Smooth muscle cell of the brain vasculature (primary cell): ENCODE measurements around the gene BLVRA.

ENCODE experiments used
- DNase-seq: peaks from one replicate; pipeline ENCODE4 v3.0.0-alpha.2; 2012; ENCODE audit warnings: low read depth, low spot score

BLVRA gene

DNA sequence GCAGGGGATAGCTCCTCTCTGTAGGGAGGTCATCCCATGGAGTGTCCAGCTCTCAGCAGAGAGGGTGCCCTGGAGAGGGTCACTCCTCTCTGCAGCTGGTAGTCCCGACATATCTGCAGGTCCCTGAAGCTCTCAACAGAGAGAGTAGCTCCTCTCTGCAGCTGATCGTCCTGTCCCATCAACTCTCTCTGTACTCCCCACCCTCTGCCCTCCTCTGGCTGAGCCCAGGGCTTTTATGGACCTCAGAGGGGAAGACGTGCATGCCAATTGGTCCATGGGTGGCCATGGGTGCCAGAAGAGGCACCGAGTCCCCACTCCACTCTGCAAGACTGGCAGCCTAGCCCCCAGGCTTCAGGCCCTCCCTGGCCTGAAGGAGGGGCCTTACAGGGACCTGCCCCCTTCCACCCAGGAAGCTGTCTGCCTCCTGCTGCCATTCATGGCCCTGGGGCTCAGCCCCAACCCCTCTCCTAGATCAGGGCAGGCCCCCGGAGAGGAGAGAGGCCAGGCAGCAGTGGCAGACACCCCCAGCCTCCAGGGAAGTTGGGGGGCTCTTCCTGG, 9.0 kb upstream of the BLVRA start:
- no peak for DNase-seq

DNA sequence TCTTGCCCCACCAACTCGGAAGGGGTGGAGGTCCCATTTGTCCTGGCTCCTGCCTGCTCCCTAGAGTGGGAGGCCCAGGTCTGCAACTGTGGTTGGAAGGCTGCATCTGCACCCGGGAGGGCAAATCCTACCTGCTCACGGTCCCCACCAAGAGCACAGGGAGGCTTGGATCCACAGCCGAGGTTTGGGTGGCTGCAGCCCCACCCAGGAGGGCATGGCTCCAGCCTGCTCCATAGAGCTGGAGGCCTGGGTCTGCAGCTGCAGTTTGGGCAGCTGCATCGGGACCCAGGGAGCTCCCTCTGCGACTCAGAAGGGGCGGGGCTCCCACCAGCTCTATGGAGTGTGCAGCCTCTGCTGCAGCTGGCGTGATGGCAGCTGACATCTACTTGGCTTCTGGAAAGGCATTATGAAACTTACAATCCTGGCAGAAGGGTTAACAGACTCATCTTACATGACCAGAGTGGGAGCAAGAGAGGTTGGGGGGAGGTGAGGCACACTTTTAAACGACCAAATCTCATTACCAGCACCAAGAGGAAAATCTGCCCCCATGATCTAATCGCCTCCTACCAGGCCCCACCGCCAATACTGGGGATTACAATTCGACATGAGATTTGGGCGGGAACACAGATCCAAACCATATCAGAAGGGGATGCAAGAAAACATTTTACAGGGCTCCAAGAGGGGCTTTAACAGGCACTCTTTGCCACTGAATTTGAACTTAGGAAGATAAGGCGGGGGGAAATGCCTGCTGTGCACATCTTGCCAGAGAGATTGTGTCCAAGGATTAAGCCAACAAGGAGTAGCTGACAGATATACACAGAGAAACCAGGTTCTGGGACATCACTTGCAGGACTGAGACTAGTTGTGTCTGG, 8.2 kb upstream of the BLVRA start:
- no peak for DNase-seq

DNA sequence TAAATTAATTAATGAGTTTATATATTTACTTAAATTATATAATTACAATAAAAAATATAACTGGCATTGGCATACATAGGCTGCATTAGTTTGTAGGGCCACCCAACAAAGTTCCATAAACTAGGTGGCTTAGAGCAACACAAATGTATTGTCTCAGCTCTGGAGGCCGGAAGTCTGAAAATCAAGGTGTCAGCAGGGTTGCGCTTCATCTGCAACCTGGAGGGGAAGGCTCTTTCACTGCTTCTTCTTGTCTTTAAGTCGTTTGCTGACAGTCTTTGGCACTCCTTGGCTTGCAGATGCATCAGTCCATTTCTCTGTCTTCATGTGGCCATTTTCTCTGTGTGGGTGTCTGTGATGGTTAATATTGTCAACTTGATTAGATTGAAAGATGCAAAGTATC, 6.1 kb upstream of the BLVRA start:
- DNase-seq = no peak

DNA sequence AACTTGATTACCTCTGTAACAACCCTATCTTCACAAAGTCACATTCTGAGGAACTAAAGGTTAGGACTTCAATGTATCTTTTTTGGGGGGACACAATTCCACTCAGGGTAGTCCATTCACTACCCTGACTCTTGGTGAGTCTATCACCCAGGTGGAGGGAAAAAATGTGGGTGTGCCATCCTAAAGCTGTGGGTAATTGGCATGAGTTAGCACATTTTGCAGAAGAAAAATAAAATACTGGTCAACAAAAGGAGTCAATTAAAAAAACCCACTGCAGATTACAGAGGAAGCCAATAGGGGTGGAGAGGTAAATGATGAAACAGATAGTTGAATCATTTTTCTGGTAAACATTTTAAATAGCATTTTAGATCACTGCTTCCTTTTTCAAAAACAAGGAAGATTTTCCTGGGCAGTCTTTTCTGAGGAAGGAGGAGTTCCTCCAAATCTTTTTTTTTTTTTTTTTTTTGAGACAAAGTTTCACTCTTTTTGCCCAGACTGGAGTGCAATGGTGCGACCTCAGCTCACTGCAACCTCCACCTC, 5.1 kb upstream of the BLVRA start:
- no peak for DNase-seq

DNA sequence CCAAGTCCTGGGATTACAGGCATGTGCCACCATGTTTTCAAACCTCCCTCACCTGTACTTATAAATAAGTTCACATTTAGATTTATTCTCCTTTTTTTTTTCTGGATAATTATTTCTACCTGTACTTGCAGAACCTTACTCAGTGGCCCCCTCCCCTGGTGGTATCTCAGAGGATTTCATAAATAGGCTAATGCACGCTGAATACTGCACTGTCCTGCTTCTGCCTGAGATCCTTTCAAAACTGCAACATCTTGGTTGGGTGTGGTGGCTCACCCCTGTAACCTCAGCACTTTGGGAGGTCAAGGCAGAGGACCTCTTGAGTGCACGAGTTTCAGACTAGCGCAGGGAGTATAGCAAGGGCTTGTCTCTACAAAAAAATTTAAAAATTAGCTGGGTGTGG, 4.6 kb upstream of the BLVRA start:
- no peak for DNase-seq

DNA sequence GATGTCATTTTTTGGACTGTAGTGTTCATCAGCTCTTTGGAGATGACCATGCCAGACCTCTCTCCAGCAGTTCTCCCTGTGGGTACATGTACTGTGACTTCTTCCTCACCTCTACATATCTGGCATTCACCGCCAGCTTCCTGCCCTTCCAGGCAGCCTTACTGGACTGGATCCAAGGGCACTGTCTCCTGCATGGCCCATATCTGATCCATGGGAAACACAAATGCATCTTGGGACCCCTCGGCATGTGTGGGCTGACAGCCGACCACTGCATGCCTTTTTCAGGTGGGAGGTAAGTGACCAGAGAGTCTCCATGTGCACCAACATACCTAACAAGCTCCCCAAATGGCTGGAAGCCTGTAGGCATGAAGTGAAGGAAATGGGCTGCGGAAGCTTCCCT, 3.9 kb upstream of the BLVRA start:
- DNase-seq = no peak

DNA sequence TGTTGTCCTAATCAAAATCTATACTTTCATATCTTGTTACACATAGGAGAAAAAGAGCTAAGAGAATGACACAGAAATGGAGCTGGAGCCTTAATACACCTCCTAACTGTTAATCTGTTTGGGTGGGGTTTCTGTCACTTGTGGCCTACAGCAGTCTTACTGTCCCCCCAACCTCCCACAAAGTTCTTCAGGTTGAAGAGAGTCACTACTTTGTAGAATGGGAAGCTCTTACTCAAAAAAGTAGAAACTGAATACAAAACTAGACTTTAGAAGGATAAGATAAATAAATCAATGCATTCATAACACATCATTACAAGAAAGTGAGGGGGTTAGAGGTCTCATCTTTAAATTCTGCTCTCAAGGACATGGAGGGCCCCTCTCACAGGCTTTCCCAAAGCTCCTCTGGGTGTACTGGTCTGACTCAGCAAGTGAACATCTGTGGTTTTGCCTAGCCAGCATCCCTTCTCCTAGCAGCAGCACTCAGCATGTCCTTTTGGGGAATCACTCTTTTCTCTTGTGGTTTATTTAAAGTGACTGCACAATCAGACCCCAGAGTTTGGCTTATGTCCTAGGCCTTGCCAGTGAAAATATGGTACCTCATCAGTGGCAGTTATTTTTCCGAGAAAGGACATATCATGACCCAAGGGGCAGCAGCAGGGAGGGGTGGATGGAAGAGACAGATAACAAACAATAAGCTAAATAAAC, 2.0 kb upstream of the BLVRA start:
- peak; percentile 41 for DNase-seq

DNA sequence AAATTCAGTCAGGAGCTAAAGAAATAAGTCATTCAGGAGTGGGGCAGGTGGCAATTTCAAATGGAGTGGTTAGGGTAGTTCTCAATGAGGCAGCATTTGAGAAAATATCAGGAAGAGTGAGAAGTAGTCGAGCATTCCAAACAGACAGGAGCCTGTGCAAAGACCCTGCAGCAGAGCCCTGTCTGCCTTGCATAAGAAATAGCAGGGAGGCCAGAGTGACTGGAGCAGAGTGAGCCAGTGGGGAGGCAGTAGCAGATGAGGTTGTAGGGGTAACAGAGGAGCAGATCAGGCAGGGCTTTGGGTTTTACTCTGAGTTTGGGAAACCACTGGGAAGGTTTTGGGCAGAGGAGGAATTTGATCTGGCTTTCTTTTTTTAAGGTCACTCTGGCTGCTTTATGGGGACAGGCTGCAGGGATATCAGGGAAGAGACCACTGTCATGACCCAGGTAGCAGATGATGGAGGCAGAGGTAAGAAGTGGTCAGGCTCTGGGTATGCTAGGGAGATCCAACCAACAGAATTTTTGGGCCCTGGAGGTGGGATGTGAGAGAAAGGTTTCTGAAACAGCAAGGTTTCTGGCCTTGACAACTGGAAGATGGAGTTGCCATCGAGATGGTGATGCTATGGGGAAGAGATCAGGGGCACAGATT, 1.3 kb upstream of the BLVRA start:
- DNase-seq = no peak

DNA sequence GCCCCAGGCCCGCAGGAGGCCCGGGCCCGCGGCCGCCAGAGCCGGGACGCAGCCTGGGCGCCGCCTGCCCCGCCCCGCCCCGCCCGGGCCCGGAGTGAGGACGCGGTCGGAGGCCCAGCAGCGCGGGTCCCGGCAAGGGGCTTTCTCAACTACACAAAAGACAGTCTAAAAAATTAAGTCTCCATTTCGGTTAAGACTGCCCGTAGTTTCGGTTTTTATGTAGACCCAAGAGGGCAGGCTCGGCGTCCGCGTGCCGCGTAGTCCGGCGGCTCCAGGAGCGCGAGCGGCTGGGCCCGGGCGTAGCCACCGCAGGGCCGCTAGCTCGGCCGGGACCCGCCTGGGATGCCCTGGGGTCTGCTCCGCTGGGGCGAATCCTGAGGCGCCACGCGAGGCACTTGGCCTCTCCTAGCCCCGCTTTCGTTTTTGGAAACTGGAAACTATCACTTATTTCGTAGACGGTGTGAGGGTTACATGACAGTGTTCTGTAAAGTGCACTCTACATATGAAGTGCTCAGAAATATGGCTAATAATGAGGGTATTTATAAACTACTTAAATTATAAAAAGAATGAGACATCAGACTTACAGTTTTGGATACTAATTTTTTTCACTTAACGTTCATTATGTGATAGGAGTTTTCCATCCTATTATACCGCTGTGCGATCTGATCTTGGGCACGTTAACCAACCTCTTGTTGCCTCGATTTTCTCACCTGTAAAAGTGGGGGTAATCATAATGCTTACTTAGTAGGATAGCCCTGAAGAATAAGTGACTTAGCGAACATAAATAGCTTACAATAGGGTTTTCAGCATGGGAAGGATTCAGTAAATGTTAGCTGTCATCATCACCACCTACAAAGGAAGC, 573 bp downstream of the BLVRA start:
- no peak for DNase-seq

DNA sequence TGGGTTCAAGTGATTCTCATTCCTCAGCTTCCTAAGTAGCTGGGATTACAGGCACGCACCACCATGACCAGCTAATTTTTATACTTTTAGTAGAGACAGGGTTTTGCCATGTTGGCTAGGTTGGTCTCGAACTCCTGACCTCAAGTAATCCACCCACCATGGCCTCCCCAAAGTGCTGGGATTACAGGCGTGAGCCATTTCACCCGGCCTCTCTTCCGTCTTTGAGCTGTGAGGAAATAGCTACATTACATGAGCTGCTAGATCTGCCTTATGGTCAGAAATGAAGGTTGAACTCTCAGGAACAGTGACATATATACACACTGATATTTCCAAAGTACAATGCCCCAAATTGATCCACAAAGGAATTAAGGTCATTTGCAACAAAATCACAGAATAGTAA, 2.4 kb downstream of the BLVRA start:
- no peak for DNase-seq

DNA sequence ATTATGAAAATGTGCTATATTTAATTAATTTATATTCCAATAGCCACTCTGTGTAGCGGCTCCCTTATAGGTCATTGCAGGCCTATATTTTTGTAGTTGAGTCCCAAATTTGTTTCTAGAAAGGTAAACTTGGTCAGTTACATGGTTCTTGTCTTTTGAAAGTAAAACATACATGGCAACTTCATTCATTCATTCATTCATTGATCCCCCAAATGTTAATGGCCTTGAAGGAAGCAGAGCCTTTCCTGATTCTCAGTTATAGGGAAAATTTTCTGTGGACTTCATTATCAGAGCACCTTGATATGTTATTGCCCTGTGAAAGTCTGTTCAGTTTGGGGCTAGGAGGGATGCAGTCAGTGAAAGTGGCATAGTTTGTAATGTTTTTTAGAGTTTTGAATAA, 2.9 kb downstream of the BLVRA start:
- no peak for DNase-seq

DNA sequence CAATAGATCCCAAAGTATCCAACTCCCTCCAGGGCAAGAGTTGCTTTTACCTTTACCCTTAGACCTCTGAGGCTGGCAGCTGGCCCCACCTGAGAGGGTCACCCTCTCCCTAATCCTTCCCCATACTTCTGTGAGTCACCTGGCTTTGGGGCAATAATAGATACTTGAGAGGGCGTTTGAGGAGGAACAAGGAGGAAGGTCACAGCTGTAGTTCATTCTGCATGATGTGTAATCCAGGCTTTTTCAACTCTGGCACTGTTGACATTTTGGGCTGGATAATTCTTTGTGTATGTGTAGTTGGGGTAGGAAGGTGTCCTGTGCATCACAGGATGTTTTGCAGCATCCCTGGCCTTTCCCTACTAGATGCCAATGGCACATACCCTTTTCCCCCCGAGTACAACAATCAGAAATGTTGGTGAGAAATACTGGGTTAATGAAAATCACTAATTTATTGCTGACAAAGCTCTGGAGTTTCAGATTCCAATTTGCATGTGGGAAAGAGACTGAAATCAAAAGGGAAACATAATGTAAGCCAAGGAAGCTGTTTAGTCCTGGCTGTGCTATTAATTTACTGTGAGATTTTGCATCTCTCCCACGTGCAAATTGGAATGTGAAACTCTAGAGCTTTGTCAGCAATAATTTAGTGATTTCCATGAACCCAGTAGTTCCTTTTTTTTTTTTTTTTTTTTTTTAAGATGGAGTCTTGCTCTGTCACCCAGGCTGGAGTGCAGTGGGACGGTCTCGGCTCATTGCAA, 3.6 kb downstream of the BLVRA start:
- no peak for DNase-seq

DNA sequence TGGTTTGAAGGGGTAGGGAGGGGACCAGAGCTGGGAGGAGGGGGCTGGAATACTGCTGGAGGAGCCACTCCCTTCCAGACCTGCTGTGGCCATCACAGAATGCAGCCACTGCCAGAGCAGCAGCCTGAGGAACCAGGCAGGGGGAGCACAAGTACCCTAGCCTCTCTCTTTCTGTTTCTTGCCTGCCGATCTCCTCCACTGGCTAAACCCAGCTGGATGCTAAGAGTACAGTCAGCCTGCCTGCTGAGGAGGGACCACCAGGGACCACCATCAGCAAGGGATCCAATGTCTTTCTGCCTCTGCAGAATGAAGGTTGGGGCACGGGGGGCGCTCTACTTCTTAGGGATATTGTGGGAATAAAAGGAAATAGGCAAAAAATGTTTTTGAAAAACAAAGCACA, 4.7 kb downstream of the BLVRA start:
- no peak for DNase-seq

DNA sequence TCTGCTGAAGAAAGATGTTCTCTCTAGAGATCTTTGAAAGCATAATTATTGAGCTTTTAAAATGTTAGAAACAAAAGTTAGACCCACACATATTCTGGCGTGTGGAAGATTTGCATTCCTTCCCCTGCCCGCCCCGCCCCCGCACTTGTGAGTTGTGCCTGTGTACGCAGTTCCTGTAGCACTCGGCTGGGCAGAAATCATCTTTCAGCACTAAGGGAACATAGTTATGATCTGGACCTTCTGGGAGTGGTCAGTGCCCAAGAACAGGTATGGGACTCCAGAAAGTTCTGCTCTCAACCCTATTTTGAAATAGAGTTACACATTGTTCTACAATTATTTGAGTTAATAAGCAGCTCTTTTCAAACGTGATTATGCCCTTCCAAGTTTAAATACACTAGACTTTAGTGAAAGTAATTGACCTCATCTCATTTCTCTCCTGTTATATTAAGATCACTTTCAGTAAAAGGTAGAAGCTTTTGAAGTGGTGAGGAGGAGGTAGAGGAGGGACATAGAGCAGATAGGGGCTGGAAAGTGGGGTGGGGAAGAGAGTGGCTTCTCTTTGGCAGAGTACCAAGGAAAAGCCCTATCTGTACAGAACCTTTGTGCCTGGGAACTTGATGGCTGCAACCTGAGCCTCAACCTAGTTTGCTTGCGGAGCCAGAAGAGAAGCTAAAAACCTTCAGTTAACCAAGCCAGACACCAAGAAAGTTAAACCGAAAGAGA, 5.7 kb downstream of the BLVRA start:
- no peak for DNase-seq

DNA sequence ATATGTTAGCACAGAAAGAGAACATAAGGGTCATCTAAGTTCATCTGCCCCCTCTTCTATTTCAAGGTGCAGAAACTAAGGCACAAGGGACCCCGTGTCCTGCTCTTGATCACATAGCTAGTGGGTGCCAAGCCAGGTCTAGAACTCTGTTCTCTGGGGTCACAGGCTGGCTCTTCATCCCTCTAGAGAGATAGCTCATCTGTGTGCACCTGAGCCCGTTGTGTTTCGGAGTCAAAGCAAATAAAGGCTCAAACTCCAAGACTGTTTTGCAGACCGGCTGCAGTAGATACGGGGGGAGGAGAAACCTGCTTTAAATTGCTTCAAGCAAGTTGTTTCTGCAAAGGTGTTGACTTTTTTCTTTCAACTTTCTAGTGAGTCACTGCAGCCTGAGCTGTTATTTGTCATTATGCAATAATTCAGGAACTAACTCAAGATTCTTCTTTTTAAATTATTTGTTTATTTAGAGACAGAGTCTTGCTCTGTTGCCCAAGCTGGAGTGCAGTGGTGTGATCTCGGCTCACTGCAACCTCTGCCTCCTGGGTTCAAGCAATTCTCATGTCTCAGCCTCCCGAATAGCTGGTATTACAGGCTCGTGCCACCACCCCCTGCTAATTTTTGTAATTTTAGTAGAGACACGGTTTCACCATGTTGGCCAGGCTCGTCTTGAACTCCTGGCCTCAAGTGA, 6.5 kb downstream of the BLVRA start:
- DNase-seq = no peak

DNA sequence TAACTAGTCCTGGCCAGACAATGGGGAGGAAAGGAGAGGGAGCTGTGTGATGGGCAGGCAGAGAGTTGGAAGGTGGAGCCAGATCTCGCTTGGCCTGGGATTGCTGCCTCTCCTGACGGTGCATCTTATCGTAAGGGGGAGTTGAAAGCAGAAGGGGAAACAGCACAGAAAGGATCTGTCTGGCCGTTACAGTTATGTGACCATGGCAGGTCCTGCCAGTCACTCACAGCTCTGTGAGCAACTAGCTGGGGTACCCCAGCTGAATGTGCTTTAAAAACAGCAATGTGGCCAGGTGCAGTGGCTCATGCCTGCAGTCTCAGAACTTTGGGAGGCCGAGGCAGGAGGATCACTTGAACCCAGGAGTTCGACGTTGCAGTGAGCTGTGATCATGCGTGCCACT, 8.1 kb downstream of the BLVRA start:
- no peak for DNase-seq

DNA sequence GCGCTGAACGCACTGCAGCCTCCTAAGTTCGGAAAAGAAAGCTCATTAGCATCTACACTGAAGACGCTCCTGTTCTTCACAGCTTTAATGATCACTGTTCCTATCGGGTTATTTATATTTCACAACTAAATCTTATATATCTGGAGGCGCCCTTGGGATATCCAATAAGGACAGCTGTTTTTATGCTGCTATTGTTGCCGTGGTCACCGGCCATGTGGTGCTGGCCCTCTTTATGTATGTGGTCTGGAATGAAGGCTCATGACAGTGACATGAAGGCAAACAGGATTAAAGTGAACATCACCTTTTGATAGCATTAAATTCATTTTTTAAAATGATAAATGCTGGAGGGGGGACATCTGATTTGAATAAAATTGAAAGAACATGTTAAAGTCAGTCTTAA, 8.8 kb downstream of the BLVRA start:
- no peak for DNase-seq

DNA sequence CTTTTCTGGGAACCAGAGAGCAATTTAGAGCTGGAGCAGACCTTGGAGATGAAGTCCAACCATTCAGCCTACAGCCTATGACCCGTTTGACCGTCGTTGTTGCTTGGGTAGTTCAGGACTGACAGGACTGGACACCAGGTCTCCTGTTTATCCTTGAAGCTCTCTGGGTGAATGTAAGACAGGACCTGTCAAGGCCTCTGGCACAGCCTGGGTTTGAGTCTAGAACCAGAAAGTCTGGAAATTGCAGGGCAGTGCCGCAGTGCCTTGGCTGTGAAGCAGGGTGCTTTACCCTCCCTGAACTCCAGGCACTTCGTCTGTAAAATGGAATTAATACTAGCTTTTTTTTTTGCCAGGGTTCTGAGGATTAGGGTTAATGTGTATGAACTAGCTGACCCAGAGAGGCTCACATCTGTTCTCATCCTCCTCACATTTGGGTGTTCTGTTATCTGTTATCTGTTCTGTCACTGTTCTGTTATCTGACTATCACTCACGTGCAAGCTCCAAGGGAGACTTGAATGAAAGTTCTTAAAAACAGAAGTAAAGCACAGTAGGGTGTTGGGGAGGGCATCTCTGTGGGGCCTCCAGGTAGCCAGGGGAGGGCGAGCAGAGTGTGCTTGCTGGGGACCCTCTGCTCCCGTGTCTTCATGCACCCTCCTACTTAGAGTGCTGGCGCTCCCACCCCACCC, 9.9 kb downstream of the BLVRA start:
- no peak for DNase-seq

DNA sequence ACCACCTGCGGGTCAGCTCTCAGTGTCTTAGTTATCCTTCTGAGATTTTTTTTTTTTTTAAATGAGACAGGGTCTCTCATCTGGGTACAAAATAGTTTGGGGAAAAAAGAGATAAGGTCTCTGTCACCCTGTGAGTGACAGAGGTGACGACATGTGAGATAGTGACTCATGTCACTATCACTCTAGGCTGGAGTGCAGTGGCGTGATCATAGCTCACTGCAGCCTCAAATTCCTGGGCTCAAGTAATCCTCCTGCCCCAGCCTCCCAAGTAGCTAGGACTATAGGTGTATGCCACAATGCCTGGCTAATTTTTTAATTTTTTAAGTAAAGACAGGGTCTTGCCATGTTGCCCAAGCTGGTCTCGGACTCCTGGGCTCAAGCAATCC, 10.4 kb downstream of the BLVRA start:
- no peak for DNase-seq
